Raji (cell line): ENCODE results near the gene PKN2.

Experiments
- POLR2A ChIP-seq: IDR thresholded peaks from 2 replicates; pipeline ENCODE4 v1.6.1; 2011; ENCODE audit warnings: low read depth, low read length, control low read depth; ENCODE audit not compliant: insufficient read depth

PKN2 gene

GRCh38 chr1:88800382-88801051, 116.4 kb downstream of the PKN2 start:
- no peak for TF ChIP-seq POLR2A

- no peak for TF ChIP-seq POLR2A
These were observed 117.6 kb downstream of the PKN2 start for GRCh38 chr1:88801575-88802208.

GRCh38 chr1:88802404-88802803, 118.3 kb downstream of the PKN2 start:
- TF ChIP-seq POLR2A = no peak

GRCh38 chr1:88802950-88803349, 118.9 kb downstream of the PKN2 start:
- no peak for TF ChIP-seq POLR2A

GRCh38 chr1:88803444-88803843, 119.4 kb downstream of the PKN2 start:
- no peak for TF ChIP-seq POLR2A

- no peak for TF ChIP-seq POLR2A
These were observed 128.3 kb downstream of the PKN2 start for GRCh38 chr1:88812366-88812765.

- TF ChIP-seq POLR2A = no peak
These were observed 129.4 kb downstream of the PKN2 start for GRCh38 chr1:88813471-88813870.

- no peak for TF ChIP-seq POLR2A
These were observed 141.6 kb downstream of the PKN2 start for GRCh38 chr1:88825721-88826120.

GRCh38 chr1:88847643-88848042, 163.6 kb downstream of the PKN2 start:
- TF ChIP-seq POLR2A = no peak

- no peak for TF ChIP-seq POLR2A
These were observed 167.4 kb downstream of the PKN2 start for GRCh38 chr1:88851303-88852063.

GRCh38 chr1:88867743-88868521, 183.9 kb downstream of the PKN2 start:
- TF ChIP-seq POLR2A = no peak

- no peak for TF ChIP-seq POLR2A
These were observed 189.8 kb downstream of the PKN2 start for GRCh38 chr1:88873737-88874349.

- no peak for TF ChIP-seq POLR2A
These were observed 191.5 kb downstream of the PKN2 start for GRCh38 chr1:88875595-88875994.

GRCh38 chr1:88876573-88877365, 192.7 kb downstream of the PKN2 start:
- TF ChIP-seq POLR2A = no peak
